RWPE2 (cell line): ENCODE measurements around the gene USH2A.

Experiments used
- ATAC-seq: fragments of 200-7000 bp; cut with Tn5 transposase; 3 replicates; pipeline ENCODE4 v1.9.1; 2021; ENCODE audit warnings: low read depth
- DNase-seq: peaks from one replicate; pipeline ENCODE4 v3.0.0-alpha.2; 2020; ENCODE audit warnings: low spot score
- H3K27ac ChIP-seq: fragments of 450-650 bp; 2 replicates; pipeline ENCODE4 v1.5.1; 2017; ENCODE audit warnings: mild to moderate bottlenecking; ENCODE audit not compliant: poor library complexity, severe bottlenecking
- H3K27me3 ChIP-seq: fragments of 250-450 bp; sonication (Bioruptor Pico); 2 replicates; pipeline ENCODE4 v1.5.1; 2021; ENCODE audit warnings: mild to moderate bottlenecking, moderate library complexity; ENCODE audit not compliant: insufficient read depth, poor library complexity, severe bottlenecking
- H3K36me3 ChIP-seq: fragments of 250-450 bp; sonication (Bioruptor Pico); 2 replicates; pipeline ENCODE4 v1.5.1; 2020; ENCODE audit warnings: low read depth, mild to moderate bottlenecking, moderate library complexity
- H3K4me1 ChIP-seq: fragments of 250-450 bp; sonication (Bioruptor Pico); 2 replicates; pipeline ENCODE4 v1.5.1; 2021; ENCODE audit warnings: mild to moderate bottlenecking, moderate library complexity; ENCODE audit not compliant: insufficient read depth, poor library complexity, severe bottlenecking
- H3K4me3 ChIP-seq: fragments of 250-450 bp; sonication (Bioruptor Pico); 2 replicates; pipeline ENCODE4 v1.5.1; 2021; ENCODE audit warnings: mild to moderate bottlenecking, moderate library complexity; ENCODE audit not compliant: severe bottlenecking
- H3K9me3 ChIP-seq: fragments of 250-450 bp; sonication (Bioruptor Pico); 2 replicates; pipeline ENCODE4 v1.5.1; 2021; ENCODE audit warnings: mild to moderate bottlenecking, moderate library complexity; ENCODE audit not compliant: severe bottlenecking
- CTCF ChIP-seq: fragments of 450-650 bp; IDR thresholded peaks from one replicate; pipeline ENCODE4 v1.5.1; 2017; ENCODE audit warnings: mild to moderate bottlenecking, moderate library complexity; ENCODE audit not compliant: poor library complexity, severe bottlenecking

USH2A gene

GRCh38 chr1:215844266-215844665, 579.0 kb downstream of the USH2A start:
- no peak overlapping the region for H3K27ac ChIP-seq
- H3K4me1 ChIP-seq = no peaks in the 10 kb centered on the region
- ATAC-seq = no peak
- no peak for TF ChIP-seq CTCF
- H3K27me3 ChIP-seq = no peaks in the 10 kb centered on the region
- H3K4me3 ChIP-seq = no peak overlapping the region
- no peaks in the 10 kb centered on the region for H3K9me3 ChIP-seq
- H3K36me3 ChIP-seq = no peaks in the 10 kb centered on the region
- no peak for DNase-seq

- H3K4me1 ChIP-seq = no peaks in the 10 kb centered on the region
- H3K4me3 ChIP-seq = no peak overlapping the region
- ATAC-seq (no peak), DNase-seq (no peak)
- H3K9me3 ChIP-seq = no peaks in the 10 kb centered on the region
- no peaks in the 10 kb centered on the region for H3K27me3 ChIP-seq
- no peak overlapping the region for H3K27ac ChIP-seq
- H3K36me3 ChIP-seq = no peaks in the 10 kb centered on the region
- TF ChIP-seq CTCF = no peak
These were observed 580.3 kb downstream of the USH2A start for GRCh38 chr1:215842905-215843304.

GRCh38 chr1:215835951-215836350, 587.3 kb downstream of the USH2A start:
- Histone ChIP-seq H3K4me1 (no peaks in the 10 kb centered on the region), H3K27me3 (no peaks in the 10 kb centered on the region), H3K36me3 (no peaks in the 10 kb centered on the region), H3K4me3 (no peak overlapping the region), H3K9me3 (no peaks in the 10 kb centered on the region), H3K27ac (no peak overlapping the region)
- no peak for TF ChIP-seq CTCF
- DNase-seq (no peak), ATAC-seq (no peak)

- H3K36me3 ChIP-seq = no peaks in the 10 kb centered on the region
- DNase-seq (no peak), ATAC-seq (no peak)
- no peak for TF ChIP-seq CTCF
- no peaks in the 10 kb centered on the region for H3K27me3 ChIP-seq
- H3K4me3 ChIP-seq = no peak overlapping the region
- H3K27ac ChIP-seq = no peak overlapping the region
- H3K4me1 ChIP-seq = no peaks in the 10 kb centered on the region
- no peaks in the 10 kb centered on the region for H3K9me3 ChIP-seq
These were observed 589.1 kb downstream of the USH2A start for GRCh38 chr1:215833941-215834729.

- no peak for TF ChIP-seq CTCF
- H3K4me1 ChIP-seq = no peaks in the 10 kb centered on the region
- no peak for ATAC-seq
These were observed 592.9 kb downstream of the USH2A start for GRCh38 chr1:215830226-215830810.

More at GRCh38 chr1:215830226-215830810, 592.9 kb downstream of the USH2A start:
- no peak overlapping the region for H3K27ac ChIP-seq
- DNase-seq = no peak
- H3K4me3 ChIP-seq = no peak overlapping the region
- H3K36me3 ChIP-seq = no peaks in the 10 kb centered on the region
- H3K27me3 ChIP-seq = no peaks in the 10 kb centered on the region
- H3K9me3 ChIP-seq = no peaks in the 10 kb centered on the region
